ENCODE data around the gene MTX1.

DNA sequence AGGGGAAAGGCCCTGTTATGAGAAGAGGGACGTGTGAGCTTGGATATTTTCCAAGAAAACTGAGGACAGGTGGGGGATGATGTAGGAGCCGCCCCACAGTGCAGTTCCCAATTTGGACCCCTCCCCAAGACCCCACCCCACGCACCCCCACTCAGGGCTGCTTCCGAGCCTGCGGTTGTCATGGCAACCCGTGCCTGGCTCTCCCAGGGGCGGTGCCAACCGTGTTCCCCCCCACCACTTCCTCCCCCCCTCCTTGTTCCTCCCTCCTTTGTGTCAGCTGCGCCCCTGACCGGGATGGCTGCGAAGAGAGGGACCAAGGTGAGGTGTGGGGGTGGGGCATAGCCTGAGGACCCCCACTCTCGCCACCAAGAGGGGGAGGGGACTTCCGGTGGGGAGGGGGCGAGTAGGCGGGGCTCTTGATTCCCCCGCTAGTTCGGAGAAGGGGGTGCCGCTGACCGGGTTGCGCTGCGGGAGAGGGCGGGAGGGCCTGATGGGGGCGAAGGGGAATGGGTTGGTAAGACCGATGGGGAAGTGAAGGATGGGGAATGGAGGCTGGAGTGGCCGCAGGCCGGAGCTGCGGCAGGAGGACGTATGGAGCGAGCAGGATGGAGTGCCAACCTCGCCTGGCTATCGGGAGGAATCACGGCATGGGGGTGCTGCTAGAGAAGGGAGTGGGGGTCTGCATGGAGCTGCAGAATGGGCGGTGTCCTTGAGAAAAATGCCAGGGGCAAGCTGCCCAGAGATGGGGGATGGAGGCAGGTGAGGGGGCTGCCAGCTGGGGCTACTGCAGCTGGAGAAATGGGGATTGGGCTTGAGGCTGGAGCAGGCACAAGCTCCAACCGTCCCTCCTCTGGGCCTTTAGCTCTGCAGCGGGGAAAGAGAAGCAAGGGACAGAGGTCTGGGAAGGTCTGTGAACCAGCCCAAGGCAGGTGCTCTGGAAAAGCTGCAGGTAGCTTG is 33.9 kb upstream of the MTX1 start:
- TF ChIP-seq POLR2A (IDR thresholded peaks at IDR 0.05) (no peak), CTCF (IDR thresholded peaks at IDR 0.05 in 4 of 5, conservative IDR thresholded peaks at IDR 0.05 in 1 of 5) (no peak)

Data from gastrocnemius medialis (tissue), 4 donors.